GM23338 (cell line): ENCODE data around the gene GJA1. TPM values are rescaled to one million over a fixed set of nuclear protein-coding genes. Genes with fewer than 3 reads are reported as not detected.

Source experiments
- ATAC-seq: fragments of 200-7000 bp; cut with Tn5 transposase; 3 replicates; pipeline ENCODE4 v1.9.1; 2020
- DNase-seq: peaks from one replicate; pipeline ENCODE4 v3.0.0-alpha.2; 2015; ENCODE audit warnings: low spot score
- H2AFZ ChIP-seq: fragments of 200-600 bp; sonication (generic); 2 replicates; pipeline ENCODE4 v1.8.0; 2016; ENCODE audit warnings: antibody characterized with exemption, mild to moderate bottlenecking, moderate library complexity
- H3F3A ChIP-seq: fragments of 200-600 bp; sonication (generic); replicated peaks from 2 replicates; pipeline ENCODE4 v1.8.0; 2017; ENCODE audit warnings: antibody characterized with exemption, mixed run types, low read depth
- H3K27ac ChIP-seq: fragments of 200-600 bp; sonication (generic); 2 replicates; pipeline ENCODE4 v1.6.1; 2016; ENCODE audit warnings: low read depth
- H3K27me3 ChIP-seq: fragments of 200-600 bp; sonication (generic); 2 replicates; pipeline ENCODE4 v1.8.0; 2016; ENCODE audit warnings: mild to moderate bottlenecking, mixed run types, moderate library complexity; ENCODE audit not compliant: insufficient read depth
- H3K36me3 ChIP-seq: fragments of 200-600 bp; sonication (generic); 2 replicates; pipeline ENCODE4 v1.8.0; 2016; ENCODE audit warnings: mild to moderate bottlenecking; ENCODE audit not compliant: insufficient read depth
- H3K4me1 ChIP-seq: fragments of 200-600 bp; sonication (generic); 2 replicates; pipeline ENCODE4 v1.8.0; 2016; ENCODE audit warnings: mild to moderate bottlenecking, moderate library complexity; ENCODE audit not compliant: insufficient read depth
- H3K4me2 ChIP-seq: fragments of 200-600 bp; sonication (generic); 2 replicates; pipeline ENCODE4 v1.7.1; 2017; ENCODE audit warnings: mixed run types
- H3K4me3 ChIP-seq: fragments of 200-600 bp; sonication (generic); 2 replicates; pipeline ENCODE4 v1.6.1; 2016; ENCODE audit warnings: mixed run types
- H3K79me2 ChIP-seq: fragments of 200-600 bp; sonication (generic); replicated peaks from 2 replicates; pipeline ENCODE4 v1.8.0; 2017; ENCODE audit warnings: mild to moderate bottlenecking; ENCODE audit not compliant: insufficient read depth
- H3K9me2 ChIP-seq: fragments of 200-600 bp; sonication (generic); 2 replicates; pipeline ENCODE4 v1.8.0; 2017; ENCODE audit not compliant: insufficient read depth
- H4K20me1 ChIP-seq: fragments of 200-600 bp; sonication (generic); replicated peaks from 2 replicates; pipeline ENCODE4 v1.8.0; 2017; ENCODE audit warnings: mild to moderate bottlenecking; ENCODE audit not compliant: insufficient read depth
- H3K27ac Mint-ChIP-seq: 2 replicates; pipeline ENCODE4 v1.8.0; 2020; ENCODE audit warnings: inconsistent platforms, mild to moderate bottlenecking, moderate library complexity, mixed read lengths
- H3K27me3 Mint-ChIP-seq: 3 replicates; pipeline ENCODE4 v1.8.0; 2022; ENCODE audit warnings: low read depth, mild to moderate bottlenecking, moderate library complexity, mixed read lengths, inconsistent platforms; ENCODE audit not compliant: insufficient read depth, poor library complexity
- H3K36me3 Mint-ChIP-seq: 3 replicates; pipeline ENCODE4 v1.8.0; 2021; ENCODE audit warnings: low read depth, mild to moderate bottlenecking, inconsistent platforms, moderate library complexity, mixed read lengths
- H3K4me1 Mint-ChIP-seq: 3 replicates; pipeline ENCODE4 v1.8.0; 2020; ENCODE audit warnings: mild to moderate bottlenecking, inconsistent platforms, mixed read lengths
- H3K4me3 Mint-ChIP-seq: 3 replicates; pipeline ENCODE4 v1.8.0; 2021; ENCODE audit warnings: moderate library complexity, mild to moderate bottlenecking, inconsistent platforms, mixed read lengths
- H3K9me3 Mint-ChIP-seq: 3 replicates; pipeline ENCODE4 v1.8.0; 2020; ENCODE audit warnings: moderate library complexity, mild to moderate bottlenecking, inconsistent platforms, mixed read lengths
- CREB1 ChIP-seq: fragments of 250-450 bp; sonication (Bioruptor Pico); IDR thresholded peaks from 2 replicates; pipeline ENCODE4 v1.5.0; 2020; ENCODE audit warnings: low read depth, mild to moderate bottlenecking, moderate library complexity
- CTCF ChIP-seq, 2 experiments: fragments of 200-600 bp in 1 of 2; sonication (generic) in 1 of 2; conservative IDR thresholded peaks; 2 replicates each; pipeline versions ENCODE4 v1.5.1 to v1.6.1; 2016 to 2017; ENCODE audit warnings: antibody characterized with exemption in 2 of 2, low read depth in 2 of 2, mild to moderate bottlenecking in 2 of 2, moderate library complexity in 1 of 2
- EZH2phosphoT487 ChIP-seq: fragments of 200-600 bp; sonication (generic); IDR thresholded peaks from one replicate; pipeline ENCODE4 v1.8.1; 2018; ENCODE audit warnings: antibody characterized with exemption; ENCODE audit not compliant: unreplicated experiment
- JUNB ChIP-seq: IDR thresholded peaks from one replicate; pipeline ENCODE4 v1.6.1; 2016; ENCODE audit warnings: antibody characterized with exemption; ENCODE audit not compliant: unreplicated experiment
- NANOG ChIP-seq: IDR thresholded peaks from 2 replicates; pipeline ENCODE4 v1.6.1; 2016; ENCODE audit warnings: antibody characterized with exemption, borderline replicate concordance
- POLR2AphosphoS5 ChIP-seq: IDR thresholded peaks from 2 replicates; pipeline ENCODE4 v1.6.1; 2016; ENCODE audit warnings: antibody characterized with exemption, low read depth
- REST ChIP-seq: IDR thresholded peaks from one replicate; pipeline ENCODE4 v1.6.1; 2018; ENCODE audit warnings: antibody characterized with exemption; ENCODE audit not compliant: unreplicated experiment
- ZNF114 ChIP-seq: fragments of 250-450 bp; sonication (Bioruptor Pico); IDR thresholded peaks from 2 replicates; pipeline ENCODE4 v1.5.0; 2020; ENCODE audit warnings: mild to moderate bottlenecking, moderate library complexity
- ZNF331 ChIP-seq: fragments of 250-450 bp; sonication (Bioruptor Pico); IDR thresholded peaks from 2 replicates; pipeline ENCODE4 v1.5.0; 2020; ENCODE audit warnings: low read depth, mild to moderate bottlenecking, moderate library complexity
- ZNF462 ChIP-seq: fragments of 250-450 bp; sonication (Bioruptor Pico); IDR thresholded peaks from 2 replicates; pipeline ENCODE4 v1.5.0; 2020; ENCODE audit warnings: mild to moderate bottlenecking, moderate library complexity
- polyA plus RNA-seq: library from polyadenylated mRNA; unstranded; fragments of >200 nt; fragmentation: Nextera tagmentation; extraction: Ambion mirVana; gene quantifications from 2 replicates; pipeline ENCODE4 v1.2.1, GENCODE V29; 2016
- total RNA-seq: library from RNA; depleted of rRNA; stranded (reverse); fragments of >200 nt; shearing (Covaris generic); gene quantifications from 2 replicates; pipeline ENCODE4 v1.2.3, GENCODE V29; 2014

Gene GJA1
- total and polyA plus RNA-seq, 2 experiments from 2014 or later, result 262 to 609 TPM

GRCh38 chr6:121389419-121389818 lies 46.0 kb upstream of the GJA1 start (continued):
- TF ChIP-seq REST (no peak), CTCF (conservative IDR thresholded peaks at IDR 0.05; ENCODE audit: low read depth in 2 of 2) (no peak), NANOG (no peak), ZNF331 (CRISPR knock-in tag) (no peak), POLR2AphosphoS5 (no peak), EZH2phosphoT487 (no peak)

GRCh38 chr6:121393731-121394505 lies 41.5 kb upstream of the GJA1 start:
- no peak overlapping the region for H3K27ac ChIP-seq
- H2AFZ ChIP-seq, result no peak overlapping the region
- no peaks in the 10 kb centered on the region for H3K4me1 Mint-ChIP-seq
- ATAC-seq, result no peak
- no peak overlapping the region for H3K4me3 Mint-ChIP-seq
- no peaks in the 10 kb centered on the region for H3K79me2 ChIP-seq
- no peaks in the 10 kb centered on the region for H3K36me3 ChIP-seq
- no peak overlapping the region for H3K27ac Mint-ChIP-seq
- no peak overlapping the region for H3K4me2 ChIP-seq
- no peak overlapping the region for H3K4me3 ChIP-seq
- 0 out of 2 replicates have a peak, but pooled peaks cover 3% of the 10 kb centered on the region for H3K9me2 ChIP-seq
- H3K27me3 ChIP-seq, result no peaks in the 10 kb centered on the region
- no peaks in the 10 kb centered on the region for H3K27me3 Mint-ChIP-seq
- no peaks in the 10 kb centered on the region for H3K9me3 Mint-ChIP-seq
- H4K20me1 ChIP-seq, result no peaks in the 10 kb centered on the region
- TF ChIP-seq ZNF462 (CRISPR knock-in tag) (no peak), ZNF114 (CRISPR knock-in tag) (no peak), NANOG (no peak), CREB1 (no peak), JUNB (no peak)
- no peaks in the 10 kb centered on the region for H3K4me1 ChIP-seq
- H3F3A ChIP-seq, result no peaks in the 10 kb centered on the region
- H3K36me3 Mint-ChIP-seq, result no peaks in the 10 kb centered on the region
- no peak for DNase-seq
